ENCODE results near the gene INSYN2B.
"Not testable (repeated sequence)": the region's sequence is repeated elsewhere in the genome, so short reads cannot be mapped to it uniquely, and the experiment has no call there.

The INSYN2B gene

GRCh38 chr5:169971780-169972179 is 8.5 kb downstream of the INSYN2B start:
- DNase-seq (ENCODE audit: low read depth): no peak

- DNase-seq (ENCODE audit: low read depth): no peak
Observed at GRCh38 chr5:169970911-169971765, 9.2 kb downstream of the INSYN2B start.

GRCh38 chr5:169970339-169970738 is 10.0 kb downstream of the INSYN2B start:
- DNase-seq (ENCODE audit: low read depth): no peak

GRCh38 chr5:169964246-169964645 is 16.0 kb downstream of the INSYN2B start:
- DNase-seq (ENCODE audit: low read depth): no peak

GRCh38 chr5:169960659-169961058 is 19.6 kb downstream of the INSYN2B start:
- DNase-seq (ENCODE audit: low read depth): no peak

GRCh38 chr5:169958278-169958677 is 22.0 kb downstream of the INSYN2B start:
- no peak for DNase-seq (ENCODE audit: low read depth)

GRCh38 chr5:169956756-169957155 is 23.5 kb downstream of the INSYN2B start:
- DNase-seq (ENCODE audit: low read depth): no peak

GRCh38 chr5:169956126-169956525 is 24.2 kb downstream of the INSYN2B start:
- no peak for DNase-seq (ENCODE audit: low read depth)

GRCh38 chr5:169954786-169955185 is 25.5 kb downstream of the INSYN2B start:
- no peak for DNase-seq (ENCODE audit: low read depth)

GRCh38 chr5:169953196-169953595 is 27.1 kb downstream of the INSYN2B start:
- DNase-seq (ENCODE audit: low read depth): not testable (repeated sequence)

GRCh38 chr5:169950333-169950732 is 30.0 kb downstream of the INSYN2B start:
- DNase-seq (ENCODE audit: low read depth): no peak

GRCh38 chr5:169946743-169947295 is 33.5 kb downstream of the INSYN2B start:
- DNase-seq (ENCODE audit: low read depth): no peak

- no peak for DNase-seq (ENCODE audit: low read depth)
Observed at GRCh38 chr5:169945831-169946261, 34.4 kb downstream of the INSYN2B start.

- no peak for DNase-seq (ENCODE audit: low read depth)
Observed at GRCh38 chr5:169944922-169945680, 35.2 kb downstream of the INSYN2B start.

GRCh38 chr5:169944115-169944514 is 36.2 kb downstream of the INSYN2B start:
- no peak for DNase-seq (ENCODE audit: low read depth)

- DNase-seq (ENCODE audit: low read depth): no peak
Observed at GRCh38 chr5:169943026-169943425, 37.3 kb downstream of the INSYN2B start.

- DNase-seq (ENCODE audit: low read depth): no peak
Observed at GRCh38 chr5:169942181-169942580, 38.1 kb downstream of the INSYN2B start.

- no peak for DNase-seq (ENCODE audit: low read depth)
Observed at GRCh38 chr5:169941542-169941941, 38.8 kb downstream of the INSYN2B start.

GRCh38 chr5:169939731-169940130 is 40.6 kb downstream of the INSYN2B start:
- DNase-seq (ENCODE audit: low read depth): no peak

- no peak for DNase-seq (ENCODE audit: low read depth)
Observed at GRCh38 chr5:169938439-169938838, 41.9 kb downstream of the INSYN2B start.

- DNase-seq (ENCODE audit: low read depth): no peak
Observed at GRCh38 chr5:169935762-169936161, 44.5 kb downstream of the INSYN2B start.

- DNase-seq (ENCODE audit: low read depth): no peak
Observed at GRCh38 chr5:169934990-169935389, 45.3 kb downstream of the INSYN2B start.

- no peak for DNase-seq (ENCODE audit: low read depth)
Observed at GRCh38 chr5:169933616-169934015, 46.7 kb downstream of the INSYN2B start.
